Smooth muscle cell (in vitro differentiated cells): ENCODE data around the gene GNLY. TPM values are rescaled to one million over a fixed set of nuclear protein-coding genes. Genes with fewer than 3 reads are reported as not detected.

Experiments used
- DNase-seq: peaks from one replicate; lab custom pipeline; 2025; ENCODE audit not compliant: unreplicated experiment; lab: John Stamatoyannopoulos, UW
- H2AFZ ChIP-seq: fragments of 200-600 bp; sonication (generic); 2 replicates; pipeline ENCODE4 v1.6.0; 2016; ENCODE audit warnings: antibody characterized with exemption, low read depth, mild to moderate bottlenecking
- H3F3A ChIP-seq: fragments of 200-600 bp; sonication (generic); 2 replicates; pipeline ENCODE4 v1.6.0; 2017; ENCODE audit warnings: antibody characterized with exemption, low read depth
- H3K27ac ChIP-seq: fragments of 200-600 bp; sonication (generic); 2 replicates; pipeline ENCODE4 v1.5.1; 2016; ENCODE audit warnings: low read depth, mild to moderate bottlenecking
- H3K27me3 ChIP-seq: fragments of 200-600 bp; sonication (generic); 2 replicates; pipeline ENCODE4 v1.6.1; 2016; ENCODE audit warnings: low read depth, mild to moderate bottlenecking
- H3K36me3 ChIP-seq: fragments of 200-600 bp; sonication (generic); 2 replicates; pipeline ENCODE4 v1.5.1; 2016; ENCODE audit warnings: low read depth
- H3K4me1 ChIP-seq: fragments of 200-600 bp; sonication (generic); 2 replicates; pipeline ENCODE4 v1.5.1; 2016; ENCODE audit warnings: low read depth
- H3K4me2 ChIP-seq: fragments of 200-600 bp; sonication (generic); 2 replicates; pipeline ENCODE4 v1.6.0; 2016; ENCODE audit warnings: mild to moderate bottlenecking
- H3K4me3 ChIP-seq: fragments of 200-600 bp; sonication (generic); 2 replicates; pipeline ENCODE4 v1.5.1; 2016; ENCODE audit warnings: mild to moderate bottlenecking
- H3K79me2 ChIP-seq: fragments of 200-600 bp; sonication (generic); 2 replicates; pipeline ENCODE4 v1.6.0; 2016; ENCODE audit warnings: low read depth, mild to moderate bottlenecking
- H3K9ac ChIP-seq: fragments of 200-600 bp; sonication (generic); 2 replicates; pipeline ENCODE4 v1.6.0; 2016; ENCODE audit warnings: low read depth
- H3K9me3 ChIP-seq: fragments of 200-600 bp; sonication (generic); replicated peaks from 2 replicates; pipeline ENCODE4 v1.5.1; 2016; ENCODE audit warnings: low read depth
- H4K20me1 ChIP-seq: fragments of 200-600 bp; sonication (generic); 2 replicates; pipeline ENCODE4 v1.6.0; 2016; ENCODE audit warnings: low read depth
- CTCF ChIP-seq: fragments of 200-600 bp; sonication (generic); IDR thresholded peaks from 2 replicates; pipeline ENCODE4 v1.5.1; 2017; ENCODE audit warnings: borderline replicate concordance, mild to moderate bottlenecking, antibody characterized with exemption; ENCODE audit not compliant: insufficient read depth, poor library complexity, severe bottlenecking
- WGBS: methylation state at CpG from one replicate; pipeline ENCODE4 v1.1.7; 2016; ENCODE audit warnings: low lambda C conversion rate; 5-methylcytosine and 5-hydroxymethylcytosine counted together
- polyA plus RNA-seq: library from polyadenylated mRNA; unstranded; fragments of >200 nt; fragmentation: Nextera tagmentation; extraction: Ambion mirVana; gene quantifications from 2 replicates; pipeline ENCODE4 v1.2.1, GENCODE V29; 2016
- total RNA-seq: library from RNA; depleted of rRNA; stranded (reverse); fragments of >200 nt; gene quantifications from 2 replicates; pipeline ENCODE4 v1.2.3, GENCODE V29; 2014

GNLY gene
- total and polyA plus RNA-seq, 2 experiments from 2014 or later: not detected

- no peaks in the 10 kb centered on the region for H3K36me3 ChIP-seq
- no peak for TF ChIP-seq CTCF
- no peaks in the 10 kb centered on the region for H3K4me1 ChIP-seq
- no peak overlapping the region for H3K4me3 ChIP-seq
- no peak overlapping the region for H3K4me2 ChIP-seq
- no peak overlapping the region for H3K9ac ChIP-seq
- no peaks in the 10 kb centered on the region for H4K20me1 ChIP-seq
- no peaks in the 10 kb centered on the region for H3K9me3 ChIP-seq
- H2AFZ ChIP-seq: no peak overlapping the region
- H3K79me2 ChIP-seq: no peaks in the 10 kb centered on the region
- 94% methylated on average over 4 of the region's 4 CpGs for WGBS
- H3K27ac ChIP-seq: no peak overlapping the region
- no peaks in the 10 kb centered on the region for H3F3A ChIP-seq
- no peak for DNase-seq
- no peaks in the 10 kb centered on the region for H3K27me3 ChIP-seq
Measured at GRCh38 chr2:85684380-85684779, 9.8 kb upstream of the GNLY start.

GRCh38 chr2:85684806-85685205 is 9.4 kb upstream of the GNLY start:
- no peaks in the 10 kb centered on the region for H3F3A ChIP-seq
- H4K20me1 ChIP-seq: no peaks in the 10 kb centered on the region
- H3K9me3 ChIP-seq: no peaks in the 10 kb centered on the region
- no peaks in the 10 kb centered on the region for H3K4me1 ChIP-seq
- H3K27me3 ChIP-seq: no peaks in the 10 kb centered on the region
- H3K79me2 ChIP-seq: no peaks in the 10 kb centered on the region
- H3K4me3 ChIP-seq: no peak overlapping the region
- WGBS: 82% methylated on average over 4 of the region's 4 CpGs
- no peaks in the 10 kb centered on the region for H3K36me3 ChIP-seq
- TF ChIP-seq CTCF: no peak
- H2AFZ ChIP-seq: no peak overlapping the region
- no peak for DNase-seq
- H3K9ac ChIP-seq: no peak overlapping the region
- no peak overlapping the region for H3K4me2 ChIP-seq
- no peak overlapping the region for H3K27ac ChIP-seq

- Histone ChIP-seq H3K79me2 (no peaks in the 10 kb centered on the region), H3K4me1 (no peaks in the 10 kb centered on the region), H3K27ac (no peak overlapping the region), H3K36me3 (no peaks in the 10 kb centered on the region), H3K9me3 (no peaks in the 10 kb centered on the region), H4K20me1 (no peaks in the 10 kb centered on the region), H3K4me3 (no peak overlapping the region), H3K4me2 (no peak overlapping the region), H3K27me3 (no peaks in the 10 kb centered on the region), H2AFZ (no peak overlapping the region), H3F3A (no peaks in the 10 kb centered on the region), H3K9ac (no peak overlapping the region)
- DNase-seq: no peak
- 97% methylated on average over 4 of the region's 4 CpGs for WGBS
- TF ChIP-seq CTCF: no peak
Measured at GRCh38 chr2:85690932-85691331, 3.2 kb upstream of the GNLY start.

- H3F3A ChIP-seq: no peaks in the 10 kb centered on the region
- H3K4me2 ChIP-seq: no peak overlapping the region
- no peak overlapping the region for H3K4me3 ChIP-seq
- H3K79me2 ChIP-seq: no peaks in the 10 kb centered on the region
- no peak overlapping the region for H3K9ac ChIP-seq
- no peaks in the 10 kb centered on the region for H3K4me1 ChIP-seq
- WGBS: 75% methylated on average over 5 of the region's 5 CpGs
- no peak for DNase-seq
- no peaks in the 10 kb centered on the region for H3K9me3 ChIP-seq
- H3K36me3 ChIP-seq: no peaks in the 10 kb centered on the region
- H3K27ac ChIP-seq: no peak overlapping the region
- H3K27me3 ChIP-seq: no peaks in the 10 kb centered on the region
- no peak for TF ChIP-seq CTCF
- H4K20me1 ChIP-seq: no peaks in the 10 kb centered on the region
- H2AFZ ChIP-seq: no peak overlapping the region
Measured at GRCh38 chr2:85692039-85692645, 2.0 kb upstream of the GNLY start.
